GM12875 (cell line): ENCODE data around the gene WDR5B.
A peak's percentile ranks its signal among the peaks of the same experiment; 100 is the strongest.

Experiments used
- H3K4me3 ChIP-seq: one replicate; pipeline ENCODE4 v1.5.1; 2011; ENCODE audit warnings: low read depth, low read length, control low read depth
- TF ChIP-seq, protein P1 (sequence below): IDR thresholded peaks from 2 replicates; pipeline ENCODE4 v1.5.1; 2011; ENCODE audit warnings: low read depth, mild to moderate bottlenecking, control low read depth, inconsistent platforms, low read length, moderate library complexity, borderline replicate concordance; ENCODE audit not compliant: insufficient read depth

The WDR5B gene

DNA sequence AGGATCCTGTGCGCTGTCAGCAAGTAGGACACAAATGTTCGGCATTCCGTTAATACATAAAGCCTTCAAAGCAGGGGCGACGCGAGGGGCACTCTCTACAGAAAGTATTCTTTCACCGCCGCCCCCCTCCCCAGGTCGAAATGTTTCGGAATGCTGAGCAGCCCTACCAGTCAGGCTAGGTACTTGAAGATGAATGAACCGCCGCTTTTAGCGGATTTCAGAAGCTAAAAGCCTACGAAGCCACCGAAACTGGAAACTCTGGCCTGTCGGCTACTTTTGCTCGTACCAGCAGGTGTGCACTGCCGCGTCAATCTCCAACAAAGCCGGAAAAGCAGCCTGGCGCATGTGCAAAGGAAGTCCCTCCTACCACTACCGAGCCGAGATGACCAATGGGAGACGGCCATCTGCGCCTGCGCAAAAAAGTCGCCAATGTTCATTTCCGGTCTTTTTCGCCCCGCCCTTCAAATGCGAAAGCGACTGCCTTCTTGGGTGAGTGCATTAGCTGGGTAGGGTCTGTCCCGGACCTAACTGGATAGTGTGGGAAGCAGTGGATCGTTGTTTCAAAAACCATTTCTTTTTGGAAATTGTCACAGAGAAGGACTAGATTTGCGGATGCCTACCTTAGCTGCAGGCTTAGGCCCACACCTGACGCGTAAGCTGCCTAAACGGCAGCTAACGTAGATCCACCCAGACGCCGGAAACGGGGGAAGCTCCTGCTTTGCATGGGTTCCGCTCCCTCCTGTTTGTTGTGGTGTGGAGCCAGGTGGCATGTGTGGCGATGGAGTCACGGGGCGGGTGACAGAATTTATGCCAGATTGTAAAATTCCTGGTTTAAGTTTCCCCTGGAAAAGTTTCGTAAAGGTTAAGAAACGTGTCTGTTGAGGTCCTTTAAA lies at the start of gene WDR5B:
TSS of gene WDR5B (minus strand) at position 301 of the 893 bp plus-strand sequence. CDS start 534 bp downstream, outside the sequence.
- TF ChIP-seq, protein P1, sequence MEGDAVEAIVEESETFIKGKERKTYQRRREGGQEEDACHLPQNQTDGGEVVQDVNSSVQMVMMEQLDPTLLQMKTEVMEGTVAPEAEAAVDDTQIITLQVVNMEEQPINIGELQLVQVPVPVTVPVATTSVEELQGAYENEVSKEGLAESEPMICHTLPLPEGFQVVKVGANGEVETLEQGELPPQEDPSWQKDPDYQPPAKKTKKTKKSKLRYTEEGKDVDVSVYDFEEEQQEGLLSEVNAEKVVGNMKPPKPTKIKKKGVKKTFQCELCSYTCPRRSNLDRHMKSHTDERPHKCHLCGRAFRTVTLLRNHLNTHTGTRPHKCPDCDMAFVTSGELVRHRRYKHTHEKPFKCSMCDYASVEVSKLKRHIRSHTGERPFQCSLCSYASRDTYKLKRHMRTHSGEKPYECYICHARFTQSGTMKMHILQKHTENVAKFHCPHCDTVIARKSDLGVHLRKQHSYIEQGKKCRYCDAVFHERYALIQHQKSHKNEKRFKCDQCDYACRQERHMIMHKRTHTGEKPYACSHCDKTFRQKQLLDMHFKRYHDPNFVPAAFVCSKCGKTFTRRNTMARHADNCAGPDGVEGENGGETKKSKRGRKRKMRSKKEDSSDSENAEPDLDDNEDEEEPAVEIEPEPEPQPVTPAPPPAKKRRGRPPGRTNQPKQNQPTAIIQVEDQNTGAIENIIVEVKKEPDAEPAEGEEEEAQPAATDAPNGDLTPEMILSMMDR: no peak
- H3K4me3 ChIP-seq: peak within 1 kb of the TSS; percentile 54

DNA sequence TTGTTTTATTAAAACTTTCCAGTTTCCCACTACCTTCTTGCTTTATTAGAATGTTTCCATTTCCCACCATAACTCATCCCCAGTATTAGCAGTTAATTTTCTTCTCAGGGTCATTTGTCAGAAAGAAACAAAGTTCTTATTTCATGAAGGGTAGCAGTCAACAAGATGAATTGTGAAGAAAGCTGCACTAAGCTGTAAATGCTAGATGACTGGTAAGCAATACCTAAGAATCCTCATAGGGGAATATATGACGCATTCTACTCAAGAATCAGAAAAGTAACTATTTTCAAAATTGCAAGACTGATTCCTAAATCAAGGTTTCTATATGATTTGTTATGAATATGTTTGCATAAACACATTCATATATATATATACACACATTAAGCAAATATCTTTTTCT lies 48.8 kb upstream of the WDR5B start:
- TF ChIP-seq, protein P1: no peak
- no peak overlapping the region for H3K4me3 ChIP-seq

DNA sequence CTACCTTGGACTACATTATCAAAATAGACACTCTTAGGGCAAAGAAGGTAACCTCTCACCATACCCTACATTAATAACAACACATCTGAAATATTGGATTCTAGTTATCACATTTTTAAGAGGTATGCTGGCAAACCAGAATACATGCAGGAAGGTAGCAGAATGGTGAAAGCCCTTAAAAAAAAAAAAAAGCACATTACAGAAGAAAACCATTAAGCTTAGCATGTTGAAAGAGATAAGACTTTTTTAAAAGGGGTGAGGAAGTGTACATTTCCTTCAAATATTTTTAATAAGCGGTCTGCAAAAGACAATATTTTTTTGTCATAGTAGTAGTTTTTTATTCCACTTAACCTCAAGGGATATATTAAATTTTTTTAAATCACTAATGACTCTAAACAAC lies 46.5 kb upstream of the WDR5B start:
- TF ChIP-seq, protein P1: no peak
- H3K4me3 ChIP-seq: no peak overlapping the region

DNA sequence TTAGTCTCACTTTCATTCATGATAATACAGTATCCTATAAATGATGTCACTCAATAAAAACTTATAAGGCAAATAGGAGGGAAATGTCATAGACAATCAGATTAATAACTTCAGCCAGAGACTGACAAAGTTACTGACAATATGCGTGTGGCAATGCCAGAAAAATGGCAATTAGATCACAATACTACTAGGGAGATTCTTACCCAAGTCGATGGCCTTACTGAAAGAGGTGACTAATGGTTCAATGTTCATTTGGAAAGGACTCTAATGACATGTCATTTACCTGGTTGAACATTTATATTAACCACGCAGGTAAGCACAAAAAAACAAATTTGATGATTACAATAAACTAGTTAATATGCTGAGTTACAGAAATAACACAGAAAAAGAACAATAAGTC lies 45.9 kb upstream of the WDR5B start:
- H3K4me3 ChIP-seq: no peak overlapping the region
- TF ChIP-seq, protein P1: no peak

DNA sequence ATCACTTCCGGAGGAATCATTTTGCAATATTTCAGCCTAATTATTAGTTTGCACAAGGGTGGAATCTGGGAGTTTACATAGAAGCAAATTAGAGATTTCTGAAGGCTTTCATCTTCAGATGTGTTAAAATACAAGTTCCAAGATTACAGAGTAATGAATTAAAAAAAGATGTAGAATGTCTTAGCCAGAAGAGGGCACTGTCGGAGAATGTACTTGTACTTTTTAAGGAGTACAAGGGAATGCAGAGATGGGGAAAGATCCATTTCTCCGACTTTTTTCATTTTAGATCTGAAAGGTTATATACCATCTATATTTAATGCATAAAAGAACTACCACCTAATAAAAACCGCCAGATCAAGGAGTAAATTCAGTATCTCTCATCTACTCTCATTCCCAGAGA lies 43.1 kb upstream of the WDR5B start:
- TF ChIP-seq, protein P1: peak; percentile 23; the same call in 1 of the 2 replicates
- no peak overlapping the region for H3K4me3 ChIP-seq

DNA sequence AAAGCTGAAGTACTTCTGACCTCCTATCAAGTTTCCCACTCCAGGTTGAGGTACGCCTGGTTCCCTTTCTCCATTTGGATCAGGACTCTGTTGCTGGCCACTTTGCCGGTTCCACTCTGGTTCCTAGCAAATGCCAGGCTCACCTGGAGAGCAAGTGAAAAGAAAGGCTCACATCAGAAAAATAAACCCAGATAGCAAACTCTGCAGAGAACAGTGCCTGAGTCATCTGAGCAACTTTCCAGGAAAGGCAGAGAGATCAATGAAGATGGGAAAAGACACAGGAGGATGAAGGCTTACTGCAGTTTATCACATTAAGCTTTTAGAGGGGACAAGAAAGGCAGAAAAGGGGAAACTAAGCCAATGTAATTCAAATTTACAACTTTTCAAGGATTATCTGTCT lies 41.8 kb upstream of the WDR5B start:
- TF ChIP-seq, protein P1: no peak

DNA sequence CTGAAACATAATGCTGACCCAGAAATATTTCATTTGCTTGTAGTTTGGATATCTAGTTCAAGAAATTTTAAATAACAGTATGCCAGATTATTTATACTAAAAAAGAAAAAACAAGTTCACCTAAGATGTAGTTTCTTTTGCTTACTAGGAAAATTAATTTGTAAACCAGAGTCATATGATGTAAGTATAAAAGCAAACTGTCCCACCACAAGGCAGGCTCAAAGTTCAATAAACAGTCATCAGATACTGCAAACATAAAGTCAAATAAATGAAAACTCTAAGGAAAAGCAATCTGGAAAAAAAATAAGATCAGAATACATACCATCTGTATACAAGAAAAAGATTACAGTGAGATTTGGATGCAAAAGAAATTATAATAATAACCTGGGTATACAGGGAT lies 40.2 kb upstream of the WDR5B start:
- H3K4me3 ChIP-seq: no peak overlapping the region
- TF ChIP-seq, protein P1: no peak

More for the DNA sequence above, 41.8 kb upstream of the WDR5B start:
- no peak overlapping the region for H3K4me3 ChIP-seq
